Fibroblast of skin of abdomen (primary cell): ENCODE measurements around the gene KIF6.
"Not testable (repeated sequence)": the region's sequence is repeated elsewhere in the genome, so short reads cannot be mapped to it uniquely, and the experiment has no call there.

Experiments used
- DNase-seq: peaks from one replicate; pipeline ENCODE4 v3.0.0-alpha.2; 2013

The KIF6 gene

DNA sequence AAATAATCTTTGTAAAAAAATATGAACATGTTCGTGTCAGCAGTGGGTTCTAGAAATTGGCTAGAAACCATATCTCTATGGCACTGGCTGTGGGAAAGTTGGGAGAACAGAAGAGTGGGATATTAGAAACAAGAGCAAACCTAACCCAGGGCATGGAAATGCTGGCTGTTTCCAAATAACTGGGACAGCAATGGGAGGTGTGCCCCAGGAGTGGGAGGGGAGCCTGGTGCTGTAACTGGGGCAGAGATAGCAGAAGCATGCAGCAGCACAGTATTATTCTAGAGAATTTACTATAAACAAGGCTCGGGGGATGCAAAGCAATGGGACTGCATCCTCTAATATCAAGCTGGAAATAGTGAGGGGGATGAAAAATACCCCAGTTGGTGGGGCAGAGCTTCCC, 175.0 kb downstream of the KIF6 start:
- DNase-seq: no peak

- no peak for DNase-seq
These were observed 178.5 kb downstream of the KIF6 start for GRCh38 chr6:39546731-39547130.

GRCh38 chr6:39543950-39544349, 181.3 kb downstream of the KIF6 start:
- DNase-seq: no peak

GRCh38 chr6:39543095-39543494, 182.1 kb downstream of the KIF6 start:
- peak; percentile 52 for DNase-seq

DNA sequence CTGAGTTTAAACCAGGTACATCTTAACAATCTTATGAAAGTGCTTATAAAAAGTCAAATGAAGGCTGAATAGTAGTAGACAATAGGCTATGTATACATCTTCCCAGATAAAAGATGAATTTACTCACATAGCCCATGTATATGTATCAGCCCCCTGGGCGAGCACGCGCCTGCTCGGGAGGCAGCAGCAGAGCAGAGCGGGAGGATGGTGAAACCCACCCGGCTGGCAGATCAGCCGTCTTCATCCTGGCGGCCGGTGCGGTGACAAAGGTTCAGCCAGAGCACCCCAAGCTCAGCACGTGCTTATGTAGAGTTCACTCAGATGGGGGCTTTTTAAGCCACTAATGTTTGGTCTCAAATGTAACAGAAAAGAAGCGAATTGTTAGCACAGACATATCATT, 184.8 kb downstream of the KIF6 start:
- DNase-seq: no peak

GRCh38 chr6:39530201-39530759, 194.9 kb downstream of the KIF6 start:
- peak; percentile 64 for DNase-seq

DNA sequence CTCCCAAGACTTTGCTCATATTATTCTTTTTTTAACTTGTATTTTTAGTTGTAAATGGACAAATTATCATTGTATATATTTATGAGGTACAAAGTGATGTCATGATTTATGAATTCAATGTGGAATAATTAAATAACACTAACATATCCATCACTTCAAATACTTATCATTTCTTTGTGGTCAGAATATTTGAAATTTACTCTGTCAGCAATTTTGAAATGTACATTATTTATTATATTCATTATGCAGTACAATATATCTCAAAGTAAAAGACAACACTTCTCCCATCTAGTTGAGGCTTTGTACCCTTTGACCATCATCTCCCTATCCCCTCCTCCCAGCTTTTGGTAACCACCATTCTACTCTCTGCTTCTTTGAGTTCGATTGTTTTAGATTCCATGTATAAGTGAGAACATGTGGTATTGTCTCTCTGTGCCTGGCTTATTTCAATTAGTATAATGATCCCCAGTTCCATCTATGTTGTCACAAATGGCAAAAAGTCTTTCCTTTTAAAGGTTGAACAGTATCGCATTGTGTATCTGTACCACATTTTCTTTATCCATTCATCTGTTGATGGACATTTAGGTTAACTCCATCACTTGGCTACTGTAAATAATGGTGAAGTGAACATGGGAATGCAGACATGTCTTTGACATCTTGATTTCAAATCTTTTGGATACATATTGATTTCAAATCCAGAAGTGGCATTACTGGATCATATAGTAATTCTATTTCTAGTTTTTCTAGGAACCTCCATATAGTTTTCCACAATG, 197.2 kb downstream of the KIF6 start:
- peak; percentile 47 for DNase-seq

DNA sequence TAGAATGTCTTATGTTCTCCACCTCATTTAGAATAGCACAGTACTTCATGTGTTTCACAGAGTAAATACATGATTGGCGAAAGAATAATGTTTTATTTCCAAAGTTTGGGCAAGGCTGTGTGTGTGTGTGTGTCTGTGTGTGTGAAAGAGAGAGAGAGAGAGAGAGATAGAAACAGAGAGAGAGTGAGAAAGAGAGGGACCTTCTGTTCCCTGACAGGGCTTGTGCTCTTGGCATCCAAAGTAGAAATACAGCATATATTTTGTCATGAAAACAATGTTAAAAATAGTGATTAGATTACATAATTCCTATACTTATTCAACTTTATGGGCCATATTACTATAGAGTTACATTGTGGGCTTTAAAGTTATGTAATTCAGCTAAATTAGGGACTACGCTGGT, 201.2 kb downstream of the KIF6 start:
- no peak for DNase-seq

DNA sequence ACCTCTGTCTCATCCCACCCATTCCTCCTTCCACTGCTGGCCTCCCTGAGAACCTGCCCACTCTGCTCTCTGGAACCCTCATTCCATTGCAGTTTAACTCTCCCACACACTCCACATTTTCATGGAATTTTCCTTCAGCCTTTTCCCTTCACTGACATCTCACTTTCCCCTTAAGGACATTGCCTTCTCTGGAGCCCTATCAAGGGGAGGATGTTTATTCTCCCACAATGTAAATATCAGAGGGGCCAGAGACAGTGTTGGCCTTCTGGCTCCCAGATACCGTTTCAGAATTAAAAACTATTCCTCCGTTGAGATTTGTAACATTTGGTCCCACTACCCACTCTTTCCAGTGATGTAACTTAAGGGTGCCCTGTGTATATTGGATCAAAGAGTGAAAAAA, 203.2 kb downstream of the KIF6 start:
- no peak for DNase-seq

DNA sequence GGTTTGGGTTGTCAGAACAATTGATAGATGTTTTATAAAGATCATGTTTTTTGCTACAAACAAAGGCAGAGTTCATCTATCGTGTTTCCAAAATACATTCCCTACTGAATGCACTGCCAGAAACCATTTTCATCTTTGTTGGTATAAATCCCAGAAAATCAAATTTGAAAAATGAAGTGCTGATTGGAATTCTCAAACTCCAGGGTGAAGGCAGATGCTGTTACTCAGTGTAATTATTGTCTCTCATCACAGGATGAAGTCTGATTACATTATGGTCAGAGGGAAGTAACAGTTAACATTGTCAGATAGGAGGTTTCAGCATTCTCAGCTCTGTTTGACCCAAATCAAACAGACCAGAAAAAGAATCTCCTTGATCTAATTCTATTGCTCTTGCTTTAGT, 204.3 kb downstream of the KIF6 start:
- peak; percentile 14 for DNase-seq

DNA sequence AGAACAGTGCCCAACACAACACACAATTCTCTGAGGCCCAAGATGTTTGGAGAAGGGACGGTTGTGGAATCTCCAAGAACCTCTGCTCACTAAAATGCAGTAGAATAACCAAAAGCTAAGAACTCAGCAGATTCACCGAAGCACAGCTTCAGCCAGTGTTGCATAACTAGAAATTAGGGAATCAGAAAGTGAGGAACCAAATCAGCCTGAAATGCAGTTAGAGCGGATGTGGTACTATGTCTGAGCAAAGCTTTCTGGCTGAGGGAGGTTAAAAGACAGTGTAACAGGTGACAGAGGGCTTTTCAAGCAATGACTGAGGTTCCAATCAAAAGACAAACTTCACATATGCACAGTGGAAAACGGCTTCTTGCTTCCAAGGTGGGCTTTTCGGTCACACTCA, 204.8 kb downstream of the KIF6 start:
- no peak for DNase-seq

GRCh38 chr6:39518221-39518620, 207.0 kb downstream of the KIF6 start:
- DNase-seq: peak; percentile 37

- peak; percentile 52 for DNase-seq
These were observed 207.5 kb downstream of the KIF6 start for GRCh38 chr6:39517756-39518155.

- DNase-seq: peak; percentile 28
These were observed 208.7 kb downstream of the KIF6 start for GRCh38 chr6:39516471-39516870.

- no peak for DNase-seq
These were observed 209.7 kb downstream of the KIF6 start for GRCh38 chr6:39515471-39515870.

GRCh38 chr6:39515006-39515405, 210.2 kb downstream of the KIF6 start:
- no peak for DNase-seq

- not testable (repeated sequence) for DNase-seq
These were observed 215.4 kb downstream of the KIF6 start for GRCh38 chr6:39509831-39510230.

DNA sequence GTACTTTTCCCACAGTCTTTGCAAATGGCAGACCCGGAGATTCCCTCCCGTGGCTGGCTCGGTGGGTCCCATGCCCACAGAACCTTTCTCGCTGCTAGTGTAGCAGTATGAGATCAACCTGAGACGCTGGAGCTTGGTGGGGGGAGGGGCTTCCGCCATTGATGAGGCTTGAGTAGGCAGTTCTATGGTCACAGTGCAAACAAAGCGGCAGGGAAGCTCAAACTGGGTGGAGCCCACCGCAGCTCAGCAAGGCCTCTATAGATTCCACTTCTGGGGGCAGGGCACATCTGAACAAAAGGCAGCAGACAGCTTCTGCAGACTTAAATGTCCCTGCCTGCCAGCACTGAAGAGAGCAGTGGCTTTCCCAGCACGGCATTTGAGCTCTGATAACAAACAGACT, 216.7 kb downstream of the KIF6 start:
- DNase-seq: no peak

DNA sequence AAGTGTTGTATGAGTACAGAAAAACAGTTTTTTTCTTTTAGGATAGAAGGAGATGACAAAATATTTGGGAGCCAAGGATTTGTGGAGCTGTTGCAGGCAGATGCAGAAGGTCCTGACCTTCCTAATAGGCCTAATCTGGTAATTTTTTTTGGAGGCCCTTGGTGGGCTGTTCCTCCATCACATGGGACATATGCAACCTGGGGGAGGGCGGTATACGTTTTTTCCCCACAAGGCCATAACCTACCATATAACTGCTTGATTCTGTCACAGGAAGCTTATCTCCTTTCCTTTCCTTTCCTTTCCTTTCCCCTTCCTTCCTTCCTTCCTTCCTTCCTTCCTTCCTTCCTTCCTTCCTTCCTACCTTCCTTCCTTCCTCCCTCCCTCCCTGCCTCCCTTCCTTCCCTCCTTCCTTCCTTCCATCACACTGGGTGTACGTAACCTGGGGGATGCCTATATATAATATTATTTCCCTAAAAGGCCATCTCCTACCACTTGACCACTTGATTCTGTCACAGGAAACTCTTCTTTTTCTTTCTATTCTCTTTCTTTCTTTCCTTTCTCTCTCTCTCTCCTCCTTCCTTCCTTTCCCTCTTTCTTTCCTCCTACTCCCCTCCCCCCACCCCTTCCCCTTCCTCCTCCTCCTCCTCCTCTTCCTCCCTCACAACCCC, 217.7 kb downstream of the KIF6 start:
- DNase-seq: no peak

DNA sequence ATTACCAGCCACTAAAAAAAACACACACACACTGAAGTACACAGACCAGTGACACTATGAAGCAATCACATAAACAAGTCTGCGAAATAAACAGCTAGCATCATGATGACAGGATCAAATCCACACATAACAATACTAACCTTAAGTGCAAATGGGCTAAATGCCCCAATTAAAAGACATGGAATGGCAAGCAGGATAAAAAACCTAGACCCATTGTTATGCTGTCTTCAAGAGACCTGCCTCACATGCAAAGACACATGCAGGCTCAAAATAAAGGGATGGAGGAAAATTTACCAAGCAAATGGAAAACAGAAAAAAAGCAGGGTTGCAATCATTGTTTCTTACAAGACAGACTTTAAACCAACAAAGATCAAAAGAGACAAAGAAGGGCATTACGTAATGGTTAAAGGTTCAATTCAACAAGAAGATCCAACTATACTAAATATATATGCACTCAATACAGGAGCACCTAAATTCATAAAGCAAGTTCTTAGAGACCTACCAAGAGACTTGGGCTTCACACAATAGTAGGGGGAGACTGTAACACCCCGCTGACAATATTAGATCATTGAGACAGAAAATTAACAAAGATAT, 222.7 kb downstream of the KIF6 start:
- not testable (repeated sequence) for DNase-seq

DNA sequence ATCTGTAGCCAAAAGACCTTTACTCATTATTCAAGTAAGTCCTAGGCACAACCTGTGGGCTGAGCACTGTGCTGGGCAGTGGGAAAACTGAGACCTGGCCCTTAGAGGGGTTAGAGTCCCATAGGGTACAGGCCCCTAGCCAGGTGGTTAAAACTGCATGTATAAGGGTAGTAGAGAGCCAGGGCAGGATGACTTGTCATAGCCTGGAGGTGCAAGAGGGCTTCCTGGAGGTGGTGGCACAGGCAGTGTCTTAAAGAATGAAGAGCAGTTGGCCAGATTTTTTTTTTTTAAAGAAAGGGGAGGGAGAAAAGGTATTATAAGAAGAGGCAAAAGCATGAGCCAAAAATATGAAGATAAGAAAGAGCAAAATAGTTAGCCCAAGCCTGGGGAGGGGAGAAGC, 226.2 kb downstream of the KIF6 start:
- no peak for DNase-seq

DNA sequence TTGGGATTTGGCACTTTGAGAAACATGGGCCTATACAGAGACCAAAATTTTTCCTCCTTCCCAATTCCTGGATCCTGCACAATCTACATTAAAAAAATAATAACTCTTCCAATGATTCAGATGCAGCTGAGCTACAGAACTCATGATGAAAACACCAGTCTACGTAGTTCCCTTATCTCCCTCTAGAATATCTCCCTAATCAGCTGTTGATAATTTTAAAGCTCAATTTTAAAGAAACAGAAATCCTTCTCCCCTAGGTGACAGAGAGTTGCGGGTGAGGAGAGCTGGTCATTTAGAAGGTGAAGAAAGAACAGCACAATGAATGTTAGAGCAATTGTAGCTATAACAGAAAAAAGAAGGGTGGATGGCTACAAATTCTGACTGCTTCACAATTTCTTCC, 227.1 kb downstream of the KIF6 start:
- DNase-seq: no peak

- DNase-seq: peak; percentile 67
These were observed 228.3 kb downstream of the KIF6 start for GRCh38 chr6:39496915-39497314.

DNA sequence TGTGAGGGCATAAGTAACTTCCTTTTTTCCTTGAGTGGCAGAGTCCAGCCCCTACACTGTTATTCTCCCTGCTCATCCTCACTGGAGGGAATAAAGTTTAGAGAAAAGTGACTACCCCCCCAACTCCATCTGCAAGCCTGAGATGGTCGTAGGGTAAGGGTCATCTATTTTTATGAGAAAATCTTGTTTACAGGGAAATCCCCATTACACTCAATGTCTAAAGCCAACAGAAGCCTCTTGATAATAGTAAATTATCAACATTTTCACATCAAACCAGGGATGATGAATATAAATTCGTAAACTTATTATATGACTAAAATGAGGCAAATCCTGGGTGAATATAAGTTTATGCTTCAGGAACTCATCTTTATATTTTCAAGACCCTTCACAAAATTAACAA, 228.8 kb downstream of the KIF6 start:
- no peak for DNase-seq
